Panc1 (cell line): Measurements from ENCODE around the gene ABCG1.

Source experiments
- CTCF ChIP-seq: fragments of 450-650 bp; IDR thresholded peaks from 2 replicates; pipeline ENCODE4 v1.5.1; 2017; ENCODE audit warnings: mild to moderate bottlenecking
- POLR2AphosphoS5 ChIP-seq: IDR thresholded peaks from 2 replicates; pipeline ENCODE4 v1.6.1; 2012; ENCODE audit warnings: mild to moderate bottlenecking, low read depth, low read length, moderate library complexity
- REST ChIP-seq, 2 experiments: IDR thresholded peaks; 2 replicates each; pipeline ENCODE4 v1.6.1; 2011 to 2012; ENCODE audit warnings: low read depth in 2 of 2, control low read depth in 1 of 2, low read length in 1 of 2, mild to moderate bottlenecking in 1 of 2, moderate library complexity in 1 of 2; ENCODE audit not compliant: insufficient read depth in 1 of 2
- SIN3A ChIP-seq: IDR thresholded peaks from 2 replicates; pipeline ENCODE4 v1.6.1; 2012; ENCODE audit warnings: low read depth, mild to moderate bottlenecking, low read length, moderate library complexity, borderline replicate concordance; ENCODE audit not compliant: insufficient read depth
- TCF7L2 ChIP-seq: IDR thresholded peaks from 2 replicates; pipeline ENCODE4 v1.6.1; 2011; ENCODE audit warnings: mild to moderate bottlenecking, low read depth, low read length, inconsistent platforms

GRCh38 chr21:42316891-42317290 is 98.0 kb downstream of the ABCG1 start:
- TF ChIP-seq POLR2AphosphoS5 (no peak), CTCF (no peak), TCF7L2 (no peak), REST (IDR thresholded peaks at IDR 0.05; ENCODE audit: insufficient read depth in 1 of 2, low read depth in 2 of 2, low read length in 1 of 2) (no peak), SIN3A (no peak)
